Trophoblast cell (in vitro differentiated cells and primary cell): ENCODE measurements around the gene C4B.
A peak's percentile ranks its signal among the peaks of the same experiment; 100 is the strongest.

ENCODE experiments used
- DNase-seq, 2 donors: peaks; one replicate each; pipeline ENCODE4 v3.0.0-alpha.2; 2016
- H2AFZ ChIP-seq: 2 replicates; pipeline ENCODE4 v1.6.1; 2013; ENCODE audit warnings: low read length, moderate library complexity, mild to moderate bottlenecking; ENCODE audit not compliant: insufficient read depth, poor library complexity
- H2AK5ac ChIP-seq: 2 replicates; pipeline ENCODE4 v1.6.1; 2013; ENCODE audit warnings: mild to moderate bottlenecking, low read length
- H2BK120ac ChIP-seq: 2 replicates; pipeline ENCODE4 v1.6.1; 2013; ENCODE audit warnings: low read length, mild to moderate bottlenecking, moderate library complexity; ENCODE audit not compliant: insufficient read depth, poor library complexity
- H2BK12ac ChIP-seq: 2 replicates; pipeline ENCODE4 v1.6.1; 2013; ENCODE audit warnings: mild to moderate bottlenecking, low read length, moderate library complexity
- H2BK5ac ChIP-seq: 2 replicates; pipeline ENCODE4 v1.6.1; 2013; ENCODE audit warnings: low read length, low read depth, moderate library complexity, mild to moderate bottlenecking; ENCODE audit not compliant: poor library complexity
- H3K14ac ChIP-seq: 2 replicates; pipeline ENCODE4 v1.6.1; 2013; ENCODE audit warnings: mild to moderate bottlenecking, low read length
- H3K18ac ChIP-seq: 2 replicates; pipeline ENCODE4 v1.6.1; 2013; ENCODE audit warnings: mild to moderate bottlenecking, low read length
- H3K23ac ChIP-seq: 2 replicates; pipeline ENCODE4 v1.6.1; 2013; ENCODE audit warnings: low read length
- H3K27ac ChIP-seq: 2 replicates; pipeline ENCODE4 v1.5.1; 2013; ENCODE audit warnings: low read depth, mild to moderate bottlenecking, inconsistent platforms, low read length, moderate library complexity
- H3K27me3 ChIP-seq: 2 replicates; pipeline ENCODE4 v1.6.1; 2013; ENCODE audit warnings: inconsistent platforms, mild to moderate bottlenecking, low read length, moderate library complexity; ENCODE audit not compliant: insufficient read depth
- H3K36me3 ChIP-seq, 2 experiments: 1 replicate in 1 of 2; 2 replicates in 1 of 2; pipeline ENCODE4 v1.6.1; 2013; ENCODE audit warnings: low read length in 2 of 2, mild to moderate bottlenecking in 2 of 2, moderate library complexity in 1 of 2; ENCODE audit not compliant: insufficient read depth in 2 of 2, control insufficient read depth in 1 of 2
- H3K4ac ChIP-seq: 2 replicates; pipeline ENCODE4 v1.6.1; 2013; ENCODE audit warnings: low read depth, mild to moderate bottlenecking, low read length, moderate library complexity
- H3K4me1 ChIP-seq, 2 experiments: 1 replicate in 1 of 2; 2 replicates in 1 of 2; pipeline ENCODE4 v1.6.1; 2013; ENCODE audit warnings: low read length in 2 of 2, mild to moderate bottlenecking in 2 of 2, moderate library complexity in 1 of 2; ENCODE audit not compliant: insufficient read depth in 2 of 2, control insufficient read depth in 1 of 2
- H3K4me2 ChIP-seq: 2 replicates; pipeline ENCODE4 v1.6.1; 2013; ENCODE audit warnings: inconsistent platforms, mild to moderate bottlenecking, low read length, moderate library complexity
- H3K4me3 ChIP-seq: 2 replicates; pipeline ENCODE4 v1.5.1; 2013; ENCODE audit warnings: mild to moderate bottlenecking, low read depth, low read length, inconsistent platforms
- H3K79me1 ChIP-seq: one replicate; pipeline ENCODE4 v1.6.1; 2013; ENCODE audit warnings: low read length
- H3K79me2 ChIP-seq: 2 replicates; pipeline ENCODE4 v1.6.1; 2013; ENCODE audit warnings: low read length, mild to moderate bottlenecking; ENCODE audit not compliant: control insufficient read depth, insufficient read depth, poor library complexity
- H3K9ac ChIP-seq: 2 replicates; pipeline ENCODE4 v1.6.1; 2013; ENCODE audit warnings: mild to moderate bottlenecking, low read length
- H3K9me3 ChIP-seq: 2 replicates; pipeline ENCODE4 v1.6.1; 2013; ENCODE audit warnings: low read depth, mild to moderate bottlenecking, control low read depth, inconsistent platforms, low read length; ENCODE audit not compliant: insufficient read depth
- H4K12ac ChIP-seq: 2 replicates; pipeline ENCODE4 v1.6.1; 2013; ENCODE audit warnings: low read depth, mild to moderate bottlenecking, low read length, moderate library complexity
- H4K8ac ChIP-seq: 2 replicates; pipeline ENCODE4 v1.6.1; 2013; ENCODE audit warnings: low read depth, mild to moderate bottlenecking, low read length, moderate library complexity
- H4K91ac ChIP-seq: one replicate; pipeline ENCODE4 v1.6.1; 2013; ENCODE audit warnings: low read depth, mild to moderate bottlenecking, low read length, moderate library complexity
- WGBS: extraction: QIAGEN DNeasy Blood & Tissue Kit; methylation state at CpG from one replicate; pipeline ENCODE4 v1.1.7; 2013; ENCODE audit warnings: missing lambda C conversion rate; ENCODE audit not compliant: insufficient read length, insufficient coverage; ENCODE audit errors: extremely low coverage; 5-methylcytosine and 5-hydroxymethylcytosine counted together

C4B gene

GRCh38 chr6:31967926-31968320, 46.7 kb upstream of the C4B start:
- H3K4me2 ChIP-seq, result no peak overlapping the region
- no peak overlapping the region for H3K27ac ChIP-seq
- H4K12ac ChIP-seq, result no peak overlapping the region
- H3K9me3 ChIP-seq, result no peaks in the 10 kb centered on the region
- H3K79me2 ChIP-seq, result peaks cover 2% of the 10 kb centered on the region
- H3K18ac ChIP-seq, result no peak overlapping the region
- no peak overlapping the region for H2AFZ ChIP-seq
- no peak for DNase-seq
- no peak overlapping the region for H2BK120ac ChIP-seq
- H2BK5ac ChIP-seq, result no peak overlapping the region
- H3K4me1 ChIP-seq, result peaks cover 7 to 10% of the 10 kb centered on the region in 2 experiments
- no peak overlapping the region for H2BK12ac ChIP-seq
- peaks cover 67 to 68% of the 10 kb centered on the region in 2 experiments for H3K36me3 ChIP-seq
- no peak overlapping the region for H3K14ac ChIP-seq
- H3K27me3 ChIP-seq, result no peaks in the 10 kb centered on the region
- no peak overlapping the region for H4K8ac ChIP-seq
- peaks cover 11% of the 10 kb centered on the region for H3K79me1 ChIP-seq
- H3K4ac ChIP-seq, result no peak overlapping the region
- no peak overlapping the region for H3K4me3 ChIP-seq
- H4K91ac ChIP-seq, result no peak overlapping the region
- H3K9ac ChIP-seq, result no peak overlapping the region
- H3K23ac ChIP-seq, result no peak overlapping the region
- WGBS, result no CpG with 5 or more reads among the region's 3 CpGs
- H2AK5ac ChIP-seq, result no peak overlapping the region

- H3K79me1 ChIP-seq, result peaks cover 11% of the 10 kb centered on the region
- no peak overlapping the region for H2BK12ac ChIP-seq
- no CpG with 5 or more reads among the region's 11 CpGs for WGBS
- H3K27me3 ChIP-seq, result no peaks in the 10 kb centered on the region
- no peak overlapping the region for H3K27ac ChIP-seq
- no peak overlapping the region for H3K4ac ChIP-seq
- H3K4me1 ChIP-seq, result peaks cover 9 to 12% of the 10 kb centered on the region in 2 experiments
- H3K36me3 ChIP-seq, result peaks cover 64% of the 10 kb centered on the region in 2 experiments
- H3K9me3 ChIP-seq, result no peaks in the 10 kb centered on the region
- H4K91ac ChIP-seq, result no peak overlapping the region
- H3K4me2 ChIP-seq, result no peak overlapping the region
- no peak overlapping the region for H2AK5ac ChIP-seq
- no peak overlapping the region for H3K4me3 ChIP-seq
- H3K23ac ChIP-seq, result no peak overlapping the region
- no peak overlapping the region for H4K12ac ChIP-seq
- H3K79me2 ChIP-seq, result peaks cover 2% of the 10 kb centered on the region
- H3K14ac ChIP-seq, result no peak overlapping the region
- no peak overlapping the region for H4K8ac ChIP-seq
- H2BK5ac ChIP-seq, result no peak overlapping the region
- no peak overlapping the region for H3K18ac ChIP-seq
- no peak overlapping the region for H2AFZ ChIP-seq
- no peak overlapping the region for H3K9ac ChIP-seq
- no peak for DNase-seq
- H2BK120ac ChIP-seq, result no peak overlapping the region
Observed at GRCh38 chr6:31968326-31968725, 46.3 kb upstream of the C4B start.

- no peak overlapping the region for H3K14ac ChIP-seq
- DNase-seq, result no peak
- no CpG with 5 or more reads among the region's 23 CpGs for WGBS
Observed at GRCh38 chr6:31968791-31969711, 45.5 kb upstream of the C4B start.

GRCh38 chr6:31969712-31970603, 44.6 kb upstream of the C4B start:
- Histone ChIP-seq H3K4me3 (no peak overlapping the region), H3K4me2 (no peak overlapping the region), H3K18ac (no peak overlapping the region), H3K79me1 (peaks cover 11% of the 10 kb centered on the region), H3K79me2 (peaks cover 2% of the 10 kb centered on the region), H4K91ac (no peak overlapping the region), H4K12ac (peak overlapping the region; percentile 71), H2AK5ac (no peak overlapping the region), H2AFZ (no peak overlapping the region), H2BK120ac (no peak overlapping the region), H4K8ac (no peak overlapping the region), H3K9me3 (no peaks in the 10 kb centered on the region), H2BK5ac (no peak overlapping the region), H3K23ac (no peak overlapping the region), H2BK12ac (no peak overlapping the region), H3K27ac (no peak overlapping the region), H3K4me1 (peaks cover 9 to 12% of the 10 kb centered on the region in 2 experiments), H3K36me3 (peaks cover 52 to 54% of the 10 kb centered on the region in 2 experiments), H3K9ac (no peak overlapping the region), H3K14ac (no peak overlapping the region), H3K27me3 (no peaks in the 10 kb centered on the region), H3K4ac (no peak overlapping the region)
- DNase-seq, result no peak
- no CpG with 5 or more reads among the region's 17 CpGs for WGBS

More at GRCh38 chr6:31968791-31969711, 45.5 kb upstream of the C4B start:
- Histone ChIP-seq H3K4ac (no peak overlapping the region), H3K9me3 (no peaks in the 10 kb centered on the region), H2BK5ac (no peak overlapping the region), H4K91ac (no peak overlapping the region), H3K4me3 (no peak overlapping the region), H2AFZ (no peak overlapping the region), H3K4me1 (peaks cover 9 to 12% of the 10 kb centered on the region in 2 experiments), H3K79me1 (peaks cover 11% of the 10 kb centered on the region), H4K12ac (no peak overlapping the region), H3K4me2 (no peak overlapping the region), H4K8ac (no peak overlapping the region), H3K18ac (no peak overlapping the region), H3K79me2 (peaks cover 2% of the 10 kb centered on the region), H2BK12ac (no peak overlapping the region), H3K27ac (no peak overlapping the region), H3K36me3 (peaks cover 57% of the 10 kb centered on the region in 2 experiments), H3K23ac (no peak overlapping the region), H2BK120ac (no peak overlapping the region), H2AK5ac (no peak overlapping the region), H3K27me3 (no peaks in the 10 kb centered on the region), H3K9ac (no peak overlapping the region)
